GM12891 (cell line): ENCODE data around the gene MXI1.

Source experiments
- PAX5 ChIP-seq: IDR thresholded peaks from 2 replicates; pipeline ENCODE4 v1.6.1; 2011; ENCODE audit warnings: low read length, moderate library complexity, mild to moderate bottlenecking; ENCODE audit not compliant: insufficient read depth, severe bottlenecking
- POLR2A ChIP-seq: IDR thresholded peaks from 2 replicates; pipeline ENCODE4 v1.6.1; 2011; ENCODE audit warnings: low read depth, low read length, control low read depth
- POLR2AphosphoS5 ChIP-seq: IDR thresholded peaks from 2 replicates; pipeline ENCODE4 v1.6.1; 2011; ENCODE audit warnings: low read depth, low read length, control low read depth
- SPI1 ChIP-seq: IDR thresholded peaks from 2 replicates; pipeline ENCODE4 v1.6.1; 2011; ENCODE audit warnings: low read depth, low read length, control low read depth
- TAF1 ChIP-seq: IDR thresholded peaks from 2 replicates; pipeline ENCODE4 v1.6.1; 2011; ENCODE audit warnings: low read depth, low read length, control low read depth

GRCh38 chr10:110217662-110218008 lies 10.2 kb downstream of the MXI1 start:
- TF ChIP-seq POLR2A: no peak
- no peak for TF ChIP-seq TAF1
- TF ChIP-seq POLR2AphosphoS5: no peak
- TF ChIP-seq SPI1: no peak
- TF ChIP-seq PAX5: no peak
